Neural progenitor cell (in vitro differentiated cells): Measurements from ENCODE around the gene SPART. TPM values are rescaled to one million over a fixed set of nuclear protein-coding genes. Genes with fewer than 3 reads are reported as not detected.
"Not testable (repeated sequence)": the region's sequence is repeated elsewhere in the genome, so short reads cannot be mapped to it uniquely, and the experiment has no call there.

Experiments used
- DNase-seq: peaks from one replicate; pipeline ENCODE4 v3.0.0-alpha.2; 2016; ENCODE audit warnings: low spot score
- H2AFZ ChIP-seq: fragments of 200-600 bp; sonication (generic); replicated peaks from 2 replicates; pipeline ENCODE4 v1.6.1; 2016; ENCODE audit warnings: antibody characterized with exemption
- H3F3A ChIP-seq: fragments of 200-600 bp; sonication (generic); 2 replicates; pipeline ENCODE4 v1.6.1; 2016; ENCODE audit warnings: antibody characterized with exemption, low read depth
- H3K27ac ChIP-seq: fragments of 200-600 bp; sonication (generic); 2 replicates; pipeline ENCODE4 v1.5.1; 2016; ENCODE audit warnings: mild to moderate bottlenecking
- H3K27me3 ChIP-seq: fragments of 200-600 bp; sonication (generic); 2 replicates; pipeline ENCODE4 v1.6.1; 2016; ENCODE audit warnings: mild to moderate bottlenecking, moderate library complexity
- H3K36me3 ChIP-seq: fragments of 200-600 bp; sonication (generic); 2 replicates; pipeline ENCODE4 v1.5.1; 2016
- H3K4me1 ChIP-seq: fragments of 200-600 bp; sonication (generic); 2 replicates; pipeline ENCODE4 v1.6.1; 2016; ENCODE audit warnings: mixed run types
- H3K4me2 ChIP-seq: fragments of 200-600 bp; sonication (generic); 2 replicates; pipeline ENCODE4 v1.6.1; 2016
- H3K4me3 ChIP-seq: fragments of 200-600 bp; sonication (generic); 2 replicates; pipeline ENCODE4 v1.5.1; 2016
- H3K79me2 ChIP-seq: fragments of 200-600 bp; sonication (generic); 2 replicates; pipeline ENCODE4 v1.6.1; 2016; ENCODE audit warnings: low read depth
- H3K9ac ChIP-seq: fragments of 200-600 bp; sonication (generic); 2 replicates; pipeline ENCODE4 v1.6.1; 2016
- H3K9me3 ChIP-seq: fragments of 200-600 bp; sonication (generic); 2 replicates; pipeline ENCODE4 v1.5.1; 2016; ENCODE audit warnings: low read depth
- H4K20me1 ChIP-seq: fragments of 200-600 bp; sonication (generic); 2 replicates; pipeline ENCODE4 v1.6.1; 2016; ENCODE audit warnings: low read depth
- H3K27ac Mint-ChIP-seq: 3 replicates; pipeline ENCODE4 v1.8.0; 2021; ENCODE audit warnings: mixed read lengths
- H3K27me3 Mint-ChIP-seq: 2 replicates; pipeline ENCODE4 v1.8.0; 2022; ENCODE audit warnings: low read depth, mild to moderate bottlenecking, inconsistent platforms, moderate library complexity, mixed read lengths; ENCODE audit not compliant: insufficient read depth
- H3K36me3 Mint-ChIP-seq: 3 replicates; pipeline ENCODE4 v1.8.0; 2021; ENCODE audit warnings: mixed read lengths
- H3K4me1 Mint-ChIP-seq: 3 replicates; pipeline ENCODE4 v1.8.0; 2021; ENCODE audit warnings: mixed read lengths
- H3K4me3 Mint-ChIP-seq: 3 replicates; pipeline ENCODE4 v1.8.0; 2021; ENCODE audit warnings: mild to moderate bottlenecking, moderate library complexity, mixed read lengths
- H3K9me3 Mint-ChIP-seq: 3 replicates; pipeline ENCODE4 v1.8.0; 2020; ENCODE audit warnings: mixed read lengths
- CTCF ChIP-seq: fragments of 200-600 bp; sonication (generic); IDR thresholded peaks from 2 replicates; pipeline ENCODE4 v1.5.1; 2017; ENCODE audit warnings: antibody characterized with exemption, mild to moderate bottlenecking
- EZH2 ChIP-seq: fragments of 200-600 bp; sonication (generic); IDR thresholded peaks from 2 replicates; pipeline ENCODE4 v1.6.1; 2017; ENCODE audit warnings: antibody characterized with exemption, mild to moderate bottlenecking, moderate library complexity
- EZH2phosphoT487 ChIP-seq: fragments of 200-600 bp; sonication (generic); IDR thresholded peaks from 2 replicates; pipeline ENCODE4 v1.6.1; 2017; ENCODE audit warnings: antibody characterized with exemption
- total RNA-seq: library from RNA; depleted of rRNA; stranded (reverse); fragments of >200 nt; gene quantifications from 2 replicates; pipeline ENCODE4 v1.2.3, GENCODE V29; 2015; ENCODE audit warnings: low replicate concordance

Gene SPART
- total RNA-seq, 1 donor from 2014 or later: 70.9 TPM

- Mint-ChIP-seq H3K9me3 (peaks cover 3% of the 10 kb centered on the region), H3K36me3 (peaks cover 48% of the 10 kb centered on the region), H3K4me1 (peaks cover 4% of the 10 kb centered on the region), H3K27me3 (no peaks in the 10 kb centered on the region), H3K4me3 (no peak overlapping the region), H3K27ac (no peak overlapping the region)
- Histone ChIP-seq H3K9me3 (no peaks in the 10 kb centered on the region), H3K4me2 (no peak overlapping the region), H3K9ac (no peak overlapping the region), H3K36me3 (no peaks in the 10 kb centered on the region), H3K27me3 (no peaks in the 10 kb centered on the region), H3K4me1 (peaks cover 2% of the 10 kb centered on the region), H4K20me1 (no peaks in the 10 kb centered on the region), H3K27ac (no peak overlapping the region), H3K79me2 (peaks cover 32% of the 10 kb centered on the region), H2AFZ (no peak overlapping the region), H3K4me3 (no peak overlapping the region), H3F3A (no peaks in the 10 kb centered on the region)
- no peak for TF ChIP-seq EZH2
- no peak for DNase-seq
Observed at GRCh38 chr13:36331280-36331679, 14.9 kb downstream of the SPART start.

GRCh38 chr13:36329361-36329760 is 16.8 kb downstream of the SPART start:
- H3K36me3 ChIP-seq: peaks cover 5% of the 10 kb centered on the region
- no peaks in the 10 kb centered on the region for H3K9me3 Mint-ChIP-seq
- no peak overlapping the region for H3K4me3 Mint-ChIP-seq
- no peak for TF ChIP-seq EZH2
- TF ChIP-seq EZH2phosphoT487: no peak
- no peak for TF ChIP-seq CTCF
- peaks cover 4% of the 10 kb centered on the region for H3K4me1 Mint-ChIP-seq
- H4K20me1 ChIP-seq: no peaks in the 10 kb centered on the region
- H3K27ac ChIP-seq: no peak overlapping the region
- peaks cover 22% of the 10 kb centered on the region for H3K79me2 ChIP-seq
- no peak overlapping the region for H2AFZ ChIP-seq
- no peaks in the 10 kb centered on the region for H3K27me3 ChIP-seq
- no peaks in the 10 kb centered on the region for H3K9me3 ChIP-seq
- no peak overlapping the region for H3K27ac Mint-ChIP-seq
- H3K4me1 ChIP-seq: peaks cover 17% of the 10 kb centered on the region
- no peak overlapping the region for H3K9ac ChIP-seq
- H3K27me3 Mint-ChIP-seq: no peaks in the 10 kb centered on the region
- H3F3A ChIP-seq: no peaks in the 10 kb centered on the region
- H3K4me3 ChIP-seq: no peak overlapping the region
- no peak overlapping the region for H3K4me2 ChIP-seq
- H3K36me3 Mint-ChIP-seq: peaks cover 49% of the 10 kb centered on the region
- DNase-seq: no peak

GRCh38 chr13:36328821-36329220 is 17.4 kb downstream of the SPART start:
- Histone ChIP-seq H3K4me1 (peaks cover 17% of the 10 kb centered on the region), H3K27me3 (no peaks in the 10 kb centered on the region), H3F3A (no peaks in the 10 kb centered on the region), H3K36me3 (peaks cover 5% of the 10 kb centered on the region), H3K79me2 (peaks cover 22% of the 10 kb centered on the region), H3K9me3 (no peaks in the 10 kb centered on the region), H2AFZ (no peak overlapping the region), H3K9ac (no peak overlapping the region), H3K4me3 (no peak overlapping the region), H3K4me2 (no peak overlapping the region), H3K27ac (no peak overlapping the region), H4K20me1 (no peaks in the 10 kb centered on the region)
- no peak for DNase-seq
- H3K27ac Mint-ChIP-seq: no peak overlapping the region
- no peaks in the 10 kb centered on the region for H3K27me3 Mint-ChIP-seq
- H3K9me3 Mint-ChIP-seq: no peaks in the 10 kb centered on the region
- no peak overlapping the region for H3K4me3 Mint-ChIP-seq
- no peak for TF ChIP-seq EZH2
- no peak for TF ChIP-seq CTCF
- no peak for TF ChIP-seq EZH2phosphoT487
- peaks cover 3% of the 10 kb centered on the region for H3K4me1 Mint-ChIP-seq
- H3K36me3 Mint-ChIP-seq: peaks cover 49% of the 10 kb centered on the region

- Mint-ChIP-seq H3K4me3 (no peak overlapping the region), H3K9me3 (no peaks in the 10 kb centered on the region), H3K4me1 (no peaks in the 10 kb centered on the region), H3K36me3 (peaks cover 60% of the 10 kb centered on the region), H3K27me3 (no peaks in the 10 kb centered on the region), H3K27ac (no peak overlapping the region)
- no peaks in the 10 kb centered on the region for H3K27me3 ChIP-seq
- TF ChIP-seq EZH2: no peak
- TF ChIP-seq CTCF: no peak
- no peak for TF ChIP-seq EZH2phosphoT487
- peak; percentile 21 for DNase-seq
- peaks cover 5% of the 10 kb centered on the region for H3K36me3 ChIP-seq
- no peak overlapping the region for H3K9ac ChIP-seq
- no peaks in the 10 kb centered on the region for H3K79me2 ChIP-seq
- H4K20me1 ChIP-seq: no peaks in the 10 kb centered on the region
- H3F3A ChIP-seq: no peaks in the 10 kb centered on the region
- H3K4me1 ChIP-seq: peaks cover 17% of the 10 kb centered on the region
- no peak overlapping the region for H2AFZ ChIP-seq
- no peak overlapping the region for H3K4me3 ChIP-seq
- no peak overlapping the region for H3K4me2 ChIP-seq
- H3K27ac ChIP-seq: no peak overlapping the region
- no peaks in the 10 kb centered on the region for H3K9me3 ChIP-seq
Observed at GRCh38 chr13:36325912-36326311, 20.3 kb downstream of the SPART start.

GRCh38 chr13:36324881-36325280 is 21.3 kb downstream of the SPART start:
- H3K36me3 ChIP-seq, H3K4me3 ChIP-seq, DNase-seq, H3K4me3 Mint-ChIP-seq, H3K79me2 ChIP-seq, H3K4me2 ChIP-seq, H3F3A ChIP-seq, H3K27ac ChIP-seq, H2AFZ ChIP-seq, H3K9ac ChIP-seq, H3K9me3 ChIP-seq, H3K27me3 Mint-ChIP-seq, H4K20me1 ChIP-seq, H3K27ac Mint-ChIP-seq, H3K9me3 Mint-ChIP-seq, H3K27me3 ChIP-seq, H3K4me1 Mint-ChIP-seq: not testable (repeated sequence)
- peaks cover 64% of the 10 kb centered on the region for H3K36me3 Mint-ChIP-seq
- H3K4me1 ChIP-seq: peaks cover 17% of the 10 kb centered on the region
